ENCODE results near the gene GFRA1. TPM values are rescaled to one million over a fixed set of nuclear protein-coding genes. Genes with fewer than 3 reads are reported as not detected.

GFRA1 gene
- total and polyA plus RNA-seq, 2 donors (not counting 3 experiments of a cell fraction or from before 2014, with no cell fraction given): 0.22 to 0.88 TPM

GRCh38 chr10:116026725-116027124, 246.3 kb downstream of the GFRA1 start:
- intact Hi-C loops (cut with micrococcal nuclease) (no loop called here), dilution Hi-C loops (cut with MboI; ENCODE audit: extremely low pct_ligation_motif_present, low sequenced_read_pairs) (no loop called here)
- H3K4me2 ChIP-seq (ENCODE audit: insufficient read depth, low read length): no peak overlapping the region
- ChIA-PET POLR2A (no interaction called here), CTCF (interaction anchor here (1.8 kb wide), 1 partner anchor 18 kb away, joined by 4 read pairs; no protein-coding TSS in a partner anchor)
- H3K27me3 ChIP-seq (ENCODE audit: control insufficient read depth in 2 of 2, insufficient read depth in 2 of 2, low read length in 2 of 2): no peaks in the 10 kb centered on the region
- no peak for TF ChIP-seq EZH2 (IDR thresholded peaks at IDR 0.05; ENCODE audit: borderline replicate concordance, low read depth, low read length, severe bottlenecking)
- TF ChIP-seq FOS (IDR thresholded peaks at IDR 0.05; ENCODE audit: borderline replicate concordance, insufficient read depth, low read length): no peak
- no peak for TF ChIP-seq POLR2A (IDR thresholded peaks at IDR 0.05; ENCODE audit: low read depth, low read length)
- TF ChIP-seq, protein P1, sequence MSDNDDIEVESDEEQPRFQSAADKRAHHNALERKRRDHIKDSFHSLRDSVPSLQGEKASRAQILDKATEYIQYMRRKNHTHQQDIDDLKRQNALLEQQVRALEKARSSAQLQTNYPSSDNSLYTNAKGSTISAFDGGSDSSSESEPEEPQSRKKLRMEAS (IDR thresholded peaks at IDR 0.05; ENCODE audit: insufficient read depth, insufficient read length): no peak
- TF ChIP-seq CTCF (IDR thresholded peaks at IDR 0.05; ENCODE audit: extremely low read depth in 1 of 2, insufficient read depth in 1 of 2, low read depth in 1 of 2, low read length in 2 of 2): no peak
- TF ChIP-seq POLR2AphosphoS5 (IDR thresholded peaks at IDR 0.05; ENCODE audit: insufficient read depth, low read depth, low read length): no peak
- no peak for TF ChIP-seq JUN (IDR thresholded peaks at IDR 0.05; ENCODE audit: borderline replicate concordance, insufficient read depth, insufficient read length, low read depth)
- TF ChIP-seq GATA2 (IDR thresholded peaks at IDR 0.05; ENCODE audit: insufficient read depth, insufficient read length, low read depth, low read length): no peak
- TF ChIP-seq MYC (IDR thresholded peaks at IDR 0.05; ENCODE audit: low read depth, low read length): no peak
- no peaks in the 10 kb centered on the region for H3K36me3 ChIP-seq (ENCODE audit: control insufficient read depth in 2 of 2, extremely low read depth in 1 of 2, insufficient read depth in 2 of 2, low read length in 2 of 2)
- H2AFZ ChIP-seq (ENCODE audit: low read depth, low read length): no peak overlapping the region
- no peaks in the 10 kb centered on the region for H3K9me3 ChIP-seq (replicated peaks; ENCODE audit: control insufficient read depth, insufficient read depth, low read length)
- H3K4me3 ChIP-seq (replicated peaks in 1 of 3; ENCODE audit: insufficient read depth in 1 of 3, low read depth in 1 of 3, low read length in 3 of 3): no peak overlapping the region
- no peak overlapping the region for H3K27ac ChIP-seq (ENCODE audit: insufficient read depth, low read depth, low read length)
- no TSS peak for BruUV-seq (replicated peaks)
- H3K9ac ChIP-seq (replicated peaks; ENCODE audit: extremely low read depth, insufficient read depth, low read length): no peak overlapping the region
- H3K9me1 ChIP-seq (replicated peaks; ENCODE audit: control insufficient read depth, extremely low read depth, insufficient read depth, low read length): no peaks in the 10 kb centered on the region
- H3K79me2 ChIP-seq (ENCODE audit: control insufficient read depth, insufficient read depth, low read length): no peaks in the 10 kb centered on the region
- FAIRE-seq: no peak
- H3K4me1 ChIP-seq (ENCODE audit: control insufficient read depth, extremely low read depth, insufficient read depth, low read length): no peaks in the 10 kb centered on the region
- no peak for DNase-seq (ENCODE audit: low read depth, low spot score)
- H4K20me1 ChIP-seq (replicated peaks; ENCODE audit: control insufficient read depth, extremely low read depth, insufficient read depth, low read length): no peaks in the 10 kb centered on the region
